SHP77 (cell line): ENCODE data around the gene PCK1.

Experiments used
- DNase-seq, 2 experiments: peaks; one replicate each; lab custom pipeline; 2025; lab: John Stamatoyannopoulos, UW

Gene PCK1

GRCh38 chr20:57603120-57603519 lies 42.2 kb downstream of the PCK1 start:
- no peak for DNase-seq

- no peak for DNase-seq
These were observed 44.1 kb downstream of the PCK1 start for GRCh38 chr20:57605045-57605444.

DNA sequence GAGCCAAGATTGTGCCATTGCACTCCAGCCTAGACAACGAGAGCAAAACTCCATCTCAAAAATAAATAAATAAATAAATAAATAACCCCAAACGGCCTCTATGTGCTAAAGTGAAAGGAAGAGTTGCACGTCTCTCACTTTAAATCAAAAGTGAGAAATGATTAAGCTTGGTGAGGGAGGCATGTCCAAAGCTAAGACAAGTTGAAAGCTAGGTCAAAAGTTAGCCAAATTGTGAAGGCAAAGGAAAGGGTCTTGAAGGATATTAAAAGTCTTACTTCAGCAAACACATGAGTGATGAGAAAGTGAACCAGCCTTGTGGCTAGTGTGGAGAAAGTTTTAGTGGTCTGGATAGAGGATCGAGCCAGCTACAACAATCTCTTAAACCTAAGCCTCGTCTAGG lies 45.0 kb downstream of the PCK1 start:
- no peak for DNase-seq

- no peak for DNase-seq
These were observed 47.6 kb downstream of the PCK1 start for GRCh38 chr20:57608516-57608915.

DNA sequence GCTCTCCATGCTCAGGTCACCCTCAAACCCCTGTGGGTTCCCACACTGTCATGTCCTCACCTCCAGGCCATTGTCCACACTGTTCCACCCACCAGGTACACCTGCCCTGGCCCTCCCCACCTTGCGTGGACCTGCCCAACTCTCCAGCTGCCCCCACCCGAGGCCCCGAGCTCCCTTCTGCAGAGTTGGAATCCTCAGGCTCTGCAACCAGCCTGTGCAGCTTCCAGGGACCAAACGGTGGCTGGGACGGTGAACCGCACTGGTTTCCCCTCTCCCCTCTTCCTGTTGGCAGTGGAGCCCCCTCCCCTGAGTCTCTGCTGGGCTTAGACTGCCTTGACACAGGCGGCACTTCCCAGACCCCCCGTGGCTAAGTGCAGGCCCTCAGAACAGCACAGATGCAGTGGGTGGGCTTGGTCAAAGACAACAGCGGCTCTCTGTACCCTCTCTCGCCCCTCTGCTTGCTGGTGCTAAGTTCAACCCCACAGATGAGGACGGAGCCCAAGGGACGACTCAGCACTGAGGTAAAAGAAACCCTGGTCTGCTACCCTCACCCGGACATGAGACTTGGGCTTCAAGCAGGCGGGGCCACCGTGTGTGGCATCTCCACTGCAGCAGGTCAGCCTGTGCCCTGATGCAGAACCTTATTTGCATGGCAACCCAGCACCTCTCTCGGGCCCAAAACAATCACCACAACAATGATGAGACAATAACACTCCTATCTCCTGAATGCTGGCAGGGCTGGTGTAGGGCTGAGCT lies 48.4 kb downstream of the PCK1 start:
- no peak for DNase-seq

DNA sequence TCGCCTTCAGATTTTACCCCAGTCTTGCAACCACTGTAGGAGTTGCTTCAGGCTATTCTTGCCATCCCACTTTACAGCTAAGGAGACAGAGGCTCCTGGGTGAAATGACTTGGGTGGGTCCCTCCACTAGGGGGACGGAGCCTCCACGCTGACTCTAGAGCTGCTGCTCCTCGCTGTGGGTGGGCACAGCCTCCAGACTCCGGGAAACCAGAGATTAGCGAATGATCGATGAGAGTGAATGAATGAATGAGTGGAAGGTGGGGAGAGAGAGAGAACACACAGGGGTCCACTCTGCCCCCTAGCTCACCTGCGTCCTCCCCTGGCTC lies 48.9 kb downstream of the PCK1 start:
- no peak for DNase-seq

- no peak for DNase-seq
These were observed 49.5 kb downstream of the PCK1 start for GRCh38 chr20:57610261-57610952.

GRCh38 chr20:57611586-57612311 lies 50.8 kb downstream of the PCK1 start:
- no peak for DNase-seq

GRCh38 chr20:57612436-57612835 lies 51.5 kb downstream of the PCK1 start:
- no peak for DNase-seq

DNA sequence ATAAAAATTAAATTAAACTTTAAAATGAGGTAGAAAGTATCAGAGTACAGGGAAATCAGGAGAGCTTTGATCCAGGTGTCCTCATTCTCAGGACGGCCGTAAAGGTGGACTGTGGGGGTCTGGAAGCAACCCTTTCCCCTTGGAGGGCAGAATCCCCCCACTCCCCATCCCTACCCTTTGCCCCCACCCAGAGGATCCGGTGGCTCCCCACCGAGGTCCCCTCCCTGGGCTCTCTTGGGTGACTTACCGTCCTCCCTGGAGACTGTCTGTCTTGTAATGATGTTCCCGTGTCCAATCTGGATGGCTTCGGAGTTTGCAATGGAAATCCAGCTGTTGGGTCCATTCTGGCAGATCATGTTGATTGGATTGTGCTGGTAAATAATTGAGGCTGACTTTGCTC lies 52.0 kb downstream of the PCK1 start:
- DNase-seq: no peak

- no peak for DNase-seq
These were observed 52.6 kb downstream of the PCK1 start for GRCh38 chr20:57613481-57613921.

GRCh38 chr20:57614490-57615444 lies 53.9 kb downstream of the PCK1 start:
- DNase-seq: no peak

DNA sequence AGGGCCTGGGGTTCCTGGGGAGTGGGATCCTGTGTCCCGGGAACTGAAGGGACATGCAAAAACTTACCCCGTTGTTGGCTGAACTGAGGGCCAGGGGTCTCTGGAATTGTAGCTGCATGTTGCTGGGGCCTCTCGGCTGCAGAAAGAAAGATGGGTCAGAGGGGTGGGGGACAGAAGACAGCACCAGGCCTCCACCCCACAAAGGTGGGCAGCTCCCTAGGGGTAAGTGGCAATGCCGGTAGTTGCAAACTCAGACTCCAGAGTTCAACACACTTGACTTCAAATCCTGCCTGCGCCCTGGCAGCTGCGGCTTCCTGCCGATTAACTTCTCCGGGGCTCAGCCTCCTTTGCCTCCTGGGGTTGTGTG lies 54.5 kb downstream of the PCK1 start:
- DNase-seq: no peak

DNA sequence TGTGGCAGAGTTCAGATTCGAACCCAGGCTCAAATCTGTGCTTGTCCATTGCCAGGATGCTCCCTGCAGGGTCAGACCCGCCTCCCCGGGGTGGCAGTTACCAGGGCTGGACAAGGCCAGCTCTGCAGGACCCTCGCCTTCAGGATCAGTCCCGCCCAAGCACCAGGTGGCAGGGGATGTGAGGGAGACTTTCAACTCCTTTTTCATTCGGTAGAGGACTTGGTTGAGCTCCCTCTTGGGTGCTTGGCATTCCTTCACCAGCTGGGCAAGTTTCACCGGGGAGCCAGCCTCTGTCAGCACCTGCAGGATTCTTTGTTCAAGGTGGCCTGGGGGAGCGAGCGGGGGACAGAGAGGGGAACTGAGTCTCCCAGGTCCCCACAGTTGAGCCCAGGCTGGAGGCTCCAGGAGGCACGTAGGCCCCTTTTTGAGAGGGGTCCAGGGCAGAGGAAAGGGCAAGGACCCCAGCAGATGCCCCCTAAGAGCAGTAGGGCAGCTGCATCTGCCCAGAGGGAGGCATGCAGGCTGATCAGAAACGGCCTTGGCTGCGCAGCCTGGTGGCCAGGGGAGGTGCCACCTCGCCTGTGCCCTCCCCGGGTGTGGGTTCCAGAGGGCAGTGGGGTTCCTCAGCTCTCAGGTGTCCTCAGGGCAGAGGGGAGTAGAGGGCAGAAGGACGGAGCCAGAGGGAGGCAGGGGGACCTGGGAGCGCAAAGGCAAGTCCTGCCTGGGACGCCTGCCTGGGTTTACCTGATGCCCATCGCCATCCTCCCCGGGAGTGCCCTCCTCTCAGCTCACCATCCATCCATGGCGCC lies 55.4 kb downstream of the PCK1 start:
- no peak for DNase-seq

GRCh38 chr20:57617079-57617795 lies 56.3 kb downstream of the PCK1 start:
- DNase-seq: no peak
